ENCODE data around the gene PRICKLE2. TPM values are rescaled to one million over a fixed set of nuclear protein-coding genes. Genes with fewer than 3 reads are reported as not detected.

PRICKLE2 gene
- total and polyA plus RNA-seq, 3 donors from 2014 or later, result 5.5 to 10.1 (median 9.1) TPM

GRCh38 chr3:64097920-64098319 lies 127.3 kb downstream of the PRICKLE2 start:
- no peak for TF ChIP-seq POLR2A (IDR thresholded peaks at IDR 0.05)
- TF ChIP-seq CTCF (IDR thresholded peaks at IDR 0.05), result no peak
- H3K36me3 ChIP-seq (ENCODE audit: low read depth, missing control alignments), result no peaks in the 10 kb centered on the region
- no peaks in the 10 kb centered on the region for H3K27me3 ChIP-seq
- intact Hi-C loops (cut with DNase I; ENCODE audit: low total_unique reads), result no loop called here
- H3K4me1 ChIP-seq, result no peaks in the 10 kb centered on the region
- no peak overlapping the region for H3K4me3 ChIP-seq
- no peak for DNase-seq
- WGBS, 2 donors, result 89 to 95% methylated on average over 5 of the region's 5 CpGs
- no peak overlapping the region for H3K27ac ChIP-seq
- H3K9me3 ChIP-seq, result no peaks in the 10 kb centered on the region

- no peak for DNase-seq
- TF ChIP-seq POLR2A (IDR thresholded peaks at IDR 0.05) (no peak), CTCF (IDR thresholded peaks at IDR 0.05) (no peak)
- intact Hi-C loops (cut with DNase I; ENCODE audit: low total_unique reads), result no loop called here
- Histone ChIP-seq H3K4me1 (no peaks in the 10 kb centered on the region), H3K4me3 (no peak overlapping the region), H3K27ac (no peak overlapping the region), H3K9me3 (no peaks in the 10 kb centered on the region), H3K36me3 (ENCODE audit: low read depth, missing control alignments) (no peaks in the 10 kb centered on the region), H3K27me3 (no peaks in the 10 kb centered on the region)
- 87 to 89% methylated on average over 3 of the region's 3 CpGs for WGBS, 2 donors
These were observed 129.5 kb downstream of the PRICKLE2 start for GRCh38 chr3:64095802-64096201.

GRCh38 chr3:64094713-64095079 lies 130.6 kb downstream of the PRICKLE2 start:
- no peaks in the 10 kb centered on the region for H3K27me3 ChIP-seq
- 95 to 97% methylated on average over 2 of the region's 2 CpGs for WGBS, 2 donors
- TF ChIP-seq POLR2A (IDR thresholded peaks at IDR 0.05), result no peak
- no peak for TF ChIP-seq CTCF (IDR thresholded peaks at IDR 0.05)
- no peaks in the 10 kb centered on the region for H3K4me1 ChIP-seq
- H3K27ac ChIP-seq, result no peak overlapping the region
- H3K9me3 ChIP-seq, result no peaks in the 10 kb centered on the region
- no peaks in the 10 kb centered on the region for H3K36me3 ChIP-seq (ENCODE audit: low read depth, missing control alignments)
- no peak overlapping the region for H3K4me3 ChIP-seq
- no peak for DNase-seq
- intact Hi-C loops (cut with DNase I; ENCODE audit: low total_unique reads), result no loop called here

GRCh38 chr3:64093825-64094712 lies 131.2 kb downstream of the PRICKLE2 start:
- WGBS, 2 donors, result 80 to 81% methylated on average over 3 of the region's 3 CpGs
- Histone ChIP-seq H3K36me3 (ENCODE audit: low read depth, missing control alignments) (no peaks in the 10 kb centered on the region), H3K27ac (no peak overlapping the region), H3K4me1 (no peaks in the 10 kb centered on the region), H3K9me3 (no peaks in the 10 kb centered on the region), H3K4me3 (no peak overlapping the region), H3K27me3 (no peaks in the 10 kb centered on the region)
- no peak for DNase-seq
- intact Hi-C loops (cut with DNase I; ENCODE audit: low total_unique reads), result no loop called here
- no peak for TF ChIP-seq POLR2A (IDR thresholded peaks at IDR 0.05)
- no peak for TF ChIP-seq CTCF (IDR thresholded peaks at IDR 0.05)

GRCh38 chr3:64093211-64093610 lies 132.1 kb downstream of the PRICKLE2 start:
- Histone ChIP-seq H3K27me3 (no peaks in the 10 kb centered on the region), H3K27ac (no peak overlapping the region), H3K9me3 (no peaks in the 10 kb centered on the region), H3K36me3 (ENCODE audit: low read depth, missing control alignments) (no peaks in the 10 kb centered on the region), H3K4me1 (no peaks in the 10 kb centered on the region), H3K4me3 (no peak overlapping the region)
- DNase-seq, result no peak
- TF ChIP-seq CTCF (IDR thresholded peaks at IDR 0.05) (no peak), POLR2A (IDR thresholded peaks at IDR 0.05) (no peak)
- intact Hi-C loops (cut with DNase I; ENCODE audit: low total_unique reads), result no loop called here

Measured in testis (tissue), 3 donors.